IPS-18c (cell line): ENCODE results near the gene DOCK6.

Experiments
- H3K4me3 ChIP-seq: 2 replicates; pipeline ENCODE4 v1.7.0; 2013; ENCODE audit warnings: low read depth, mild to moderate bottlenecking, low read length, moderate library complexity; ENCODE audit not compliant: insufficient read depth
- H3K9me3 ChIP-seq: one replicate; pipeline ENCODE4 v1.6.1; 2013; ENCODE audit warnings: mild to moderate bottlenecking, low read length, moderate library complexity; ENCODE audit not compliant: control insufficient read depth, insufficient read depth

The DOCK6 gene

DNA sequence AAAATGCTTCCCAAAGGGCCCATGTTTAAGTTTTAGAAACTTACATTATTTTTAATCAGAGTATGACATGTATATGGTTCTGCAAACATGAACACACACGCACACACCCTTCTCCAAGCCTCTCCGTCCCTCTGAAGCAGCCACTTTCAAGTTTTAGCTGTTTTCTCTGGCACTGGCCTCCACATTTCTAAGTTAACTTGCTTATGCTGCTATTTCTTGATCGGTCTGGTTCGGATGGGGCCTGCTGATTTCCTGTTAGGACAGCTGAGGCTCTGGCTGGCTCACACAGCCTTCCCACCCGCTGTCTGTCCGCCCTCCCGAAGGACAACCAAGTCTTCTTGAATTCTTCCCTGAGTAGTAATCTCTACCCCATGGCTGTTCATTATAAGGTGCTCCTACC lies 111.1 kb downstream of the DOCK6 start:
- H3K4me3 ChIP-seq = no peak overlapping the region
- H3K9me3 ChIP-seq = no peaks in the 10 kb centered on the region
